H1 (cell line): ENCODE data around the gene EN2. TPM values are rescaled to one million over a fixed set of nuclear protein-coding genes. Genes with fewer than 3 reads are reported as not detected.

ENCODE experiments used
- CTCF ChIA-PET: fragments of 300-600 bp; sonication (Branson Sonifier 250); formaldehyde crosslinking; loops from one replicate; lab custom pipeline; 2021; ENCODE audit not compliant: partially characterized antibody; lab: Charles Lee
- POLR2A ChIA-PET: fragments of 300-600 bp; sonication (Branson Sonifier 250); formaldehyde crosslinking; loops from one replicate; lab custom pipeline; 2021; ENCODE audit warnings: inconsistent platforms; ENCODE audit not compliant: partially characterized antibody; lab: Charles Lee
- DNase-seq, 2 experiments: peaks; one replicate each; pipeline versions ENCODE4 v3.0.0 to v3.0.0-alpha.2; 2010 to 2022; ENCODE audit warnings: low spot score in 2 of 2, low read depth in 1 of 2, mixed read lengths in 1 of 2
- FAIRE-seq: peaks from 2 replicates; lab custom pipeline; 2011; peaks lifted over from hg19 to GRCh38; lab: Jason Lieb, UNC
- H2AFZ ChIP-seq: 2 replicates; pipeline ENCODE4 v1.8.1; 2012; ENCODE audit warnings: low read length, inconsistent platforms
- H2AK5ac ChIP-seq: 2 replicates; pipeline ENCODE4 v1.6.1; 2013; ENCODE audit warnings: low read depth, low read length
- H2BK120ac ChIP-seq: replicated peaks from 2 replicates; pipeline ENCODE3; 2013; ENCODE audit warnings: low read depth, low read length, inconsistent platforms
- H2BK12ac ChIP-seq: 2 replicates; pipeline ENCODE4 v1.6.1; 2013; ENCODE audit warnings: low read depth, low read length
- H2BK15ac ChIP-seq: 2 replicates; pipeline ENCODE4 v1.6.1; 2013; ENCODE audit warnings: low read length
- H2BK20ac ChIP-seq: 2 replicates; pipeline ENCODE4 v1.6.1; 2013; ENCODE audit warnings: low read length
- H2BK5ac ChIP-seq: 2 replicates; pipeline ENCODE4 v1.6.1; 2013; ENCODE audit warnings: low read depth, low read length
- H3K14ac ChIP-seq: 2 replicates; pipeline ENCODE4 v1.6.1; 2013; ENCODE audit warnings: inconsistent platforms; ENCODE audit not compliant: insufficient read length
- H3K18ac ChIP-seq: 2 replicates; pipeline ENCODE4 v1.6.1; 2013; ENCODE audit warnings: low read length; ENCODE audit errors: extremely low read depth
- H3K23ac ChIP-seq: 2 replicates; pipeline ENCODE4 v1.6.1; 2013; ENCODE audit warnings: inconsistent platforms; ENCODE audit not compliant: insufficient read length
- H3K23me2 ChIP-seq: 2 replicates; pipeline ENCODE4 v1.6.1; 2013; ENCODE audit warnings: low read depth, low read length
- H3K27ac ChIP-seq: 2 replicates; pipeline ENCODE4 v1.6.1; 2011; ENCODE audit warnings: low read depth, low read length, inconsistent platforms
- H3K27me3 ChIP-seq, 4 experiments: replicated peaks in 1 of 4; 1 replicate in 1 of 4; 2 replicates in 3 of 4; pipeline versions ENCODE4 v1.6.1 to v1.8.1; 2011 to 2013; ENCODE audit warnings: low read length in 3 of 4, mild to moderate bottlenecking in 3 of 4, inconsistent platforms in 2 of 4, mixed read lengths in 2 of 4, moderate library complexity in 1 of 4; ENCODE audit not compliant: control insufficient read depth in 3 of 4, insufficient read depth in 3 of 4; ENCODE audit errors: extremely low read depth in 1 of 4
- H3K36me3 ChIP-seq, 4 experiments: 2 replicates each; pipeline versions ENCODE4 v1.6.1 to v1.8.1; 2011 to 2013; ENCODE audit warnings: mild to moderate bottlenecking in 4 of 4, low read length in 3 of 4, moderate library complexity in 2 of 4, control low read depth in 1 of 4, inconsistent platforms in 1 of 4; ENCODE audit not compliant: insufficient read depth in 4 of 4, control insufficient read depth in 2 of 4
- H3K4ac ChIP-seq: replicated peaks from 2 replicates; pipeline ENCODE3; 2013; ENCODE audit warnings: low read length, low read depth, mixed read lengths, inconsistent platforms; ENCODE audit not compliant: insufficient read length
- H3K4me1 ChIP-seq, 4 experiments: replicated peaks in 1 of 4; 1 replicate in 1 of 4; 2 replicates in 3 of 4; pipeline versions ENCODE4 v1.6.1 to v1.8.1; 2011 to 2013; ENCODE audit warnings: low read length in 3 of 4, inconsistent platforms in 2 of 4, mixed read lengths in 1 of 4; ENCODE audit not compliant: insufficient read depth in 4 of 4, control insufficient read depth in 3 of 4
- H3K4me2 ChIP-seq, 2 experiments: 2 replicates each; pipeline versions ENCODE4 v1.6.1 to v1.8.1; 2011 to 2013; ENCODE audit warnings: low read depth in 2 of 2, low read length in 2 of 2, control low read depth in 1 of 2, inconsistent platforms in 1 of 2, mild to moderate bottlenecking in 1 of 2; ENCODE audit not compliant: insufficient read depth in 1 of 2
- H3K4me3 ChIP-seq, 4 experiments: fragments of 200-600, 300-600 bp in 1 of 4; sonication (generic), shearing (Covaris generic), sonication (Bioruptor Twin) in 1 of 4; 2 replicates each; pipeline versions ENCODE4 v1.5.1 to v1.8.1; 2011 to 2016; ENCODE audit warnings: low read length in 4 of 4, low read depth in 3 of 4, control low read depth in 2 of 4, inconsistent platforms in 2 of 4, mild to moderate bottlenecking in 2 of 4, mixed read lengths in 1 of 4, moderate library complexity in 1 of 4; ENCODE audit not compliant: insufficient read depth in 2 of 4; ENCODE audit errors: extremely low read depth in 1 of 4
- H3K56ac ChIP-seq: replicated peaks from 2 replicates; pipeline ENCODE3; 2013; ENCODE audit warnings: low read depth, mild to moderate bottlenecking, mixed read lengths, low read length, inconsistent platforms; ENCODE audit not compliant: insufficient read length
- H3K79me1 ChIP-seq: 2 replicates; pipeline ENCODE4 v1.6.1; 2013; ENCODE audit warnings: low read depth, low read length, control low read depth
- H3K79me2 ChIP-seq, 2 experiments: 2 replicates each; pipeline versions ENCODE4 v1.6.1 to v1.8.1; 2012 to 2013; ENCODE audit warnings: low read length in 2 of 2, mild to moderate bottlenecking in 2 of 2, inconsistent platforms in 1 of 2; ENCODE audit not compliant: insufficient read depth in 2 of 2, control insufficient read depth in 1 of 2
- H3K9ac ChIP-seq, 4 experiments: replicated peaks in 1 of 4; 1 replicate in 1 of 4; 2 replicates in 3 of 4; pipeline versions ENCODE4 v1.6.1 to v1.8.1; 2011 to 2013; ENCODE audit warnings: low read depth in 3 of 4, low read length in 3 of 4, control low read depth in 2 of 4, mild to moderate bottlenecking in 2 of 4, moderate library complexity in 2 of 4, inconsistent platforms in 1 of 4; ENCODE audit errors: extremely low read depth in 1 of 4
- H3K9me3 ChIP-seq, 2 experiments: 2 replicates each; pipeline versions ENCODE4 v1.6.1 to v1.8.1; 2012 to 2013; ENCODE audit warnings: mild to moderate bottlenecking in 2 of 2, moderate library complexity in 2 of 2, control low read depth in 1 of 2, inconsistent platforms in 1 of 2, low read depth in 1 of 2, low read length in 1 of 2, mixed read lengths in 1 of 2; ENCODE audit not compliant: insufficient read depth in 2 of 2
- H4K20me1 ChIP-seq, 2 experiments: replicated peaks in 1 of 2; 2 replicates each; pipeline versions ENCODE3 to v1.8.1; 2011 to 2013; ENCODE audit warnings: inconsistent platforms in 2 of 2, low read length in 2 of 2, mild to moderate bottlenecking in 1 of 2; ENCODE audit not compliant: insufficient read depth in 2 of 2, control insufficient read depth in 1 of 2
- H4K5ac ChIP-seq: 2 replicates; pipeline ENCODE4 v1.6.1; 2013; ENCODE audit warnings: low read length, low read depth, mixed read lengths, inconsistent platforms; ENCODE audit not compliant: insufficient read length
- H4K8ac ChIP-seq: 2 replicates; pipeline ENCODE4 v1.8.0; 2013; ENCODE audit warnings: mild to moderate bottlenecking, moderate library complexity, low read length, inconsistent platforms; ENCODE audit not compliant: insufficient read depth; ENCODE audit errors: extremely low read depth
- H4K91ac ChIP-seq: replicated peaks from 2 replicates; pipeline ENCODE3; 2013; ENCODE audit warnings: low read length, mixed read lengths, inconsistent platforms; ENCODE audit not compliant: insufficient read length
- ATF2 ChIP-seq: IDR thresholded peaks from 2 replicates; pipeline ENCODE4 v1.6.1; 2012; ENCODE audit warnings: low read length, inconsistent platforms
- CEBPB ChIP-seq: IDR thresholded peaks from 2 replicates; pipeline ENCODE4 v1.6.1; 2012; ENCODE audit warnings: low read depth, low read length
- HDAC2 ChIP-seq, 2 experiments: fragments of 300-600 bp in 1 of 2; sonication (generic) in 1 of 2; IDR thresholded peaks; 2 replicates each; pipeline ENCODE4 v1.6.1; 2011 to 2012; ENCODE audit warnings: low read depth in 2 of 2, low read length in 2 of 2, mild to moderate bottlenecking in 2 of 2, moderate library complexity in 2 of 2, borderline replicate concordance in 1 of 2, inconsistent platforms in 1 of 2
- HDAC6 ChIP-seq: IDR thresholded peaks from one replicate; pipeline ENCODE4 v1.7.1; 2012; ENCODE audit warnings: low read depth, mild to moderate bottlenecking, inconsistent platforms, low read length, moderate library complexity
- POU5F1 ChIP-seq: IDR thresholded peaks from 2 replicates; pipeline ENCODE4 v1.6.1; 2011; ENCODE audit warnings: low read depth, mild to moderate bottlenecking, low read length, moderate library complexity
- RAD21 ChIP-seq, 2 experiments: IDR thresholded peaks in 1 of 2; conservative IDR thresholded peaks in 1 of 2; 2 replicates each; pipeline ENCODE4 v1.6.1; 2011; ENCODE audit warnings: low read depth in 2 of 2, low read length in 2 of 2, improper control_type of control experiment in 1 of 2, inconsistent platforms in 1 of 2, mild to moderate bottlenecking in 1 of 2, moderate library complexity in 1 of 2
- RNF2 ChIP-seq: fragments of 200-900, 300-1000 bp; sonication (generic); IDR thresholded peaks from 2 replicates; pipeline ENCODE4 v1.7.1; 2016; ENCODE audit warnings: borderline replicate concordance, low read depth, mild to moderate bottlenecking, antibody characterized with exemption, low read length; ENCODE audit not compliant: poor library complexity, severe bottlenecking; ENCODE audit errors: missing control alignments
- SIRT6 ChIP-seq: IDR thresholded peaks from one replicate; pipeline ENCODE4 v1.7.1; 2012; ENCODE audit warnings: low read length, inconsistent platforms
- SIX5 ChIP-seq: IDR thresholded peaks from 2 replicates; pipeline ENCODE4 v1.6.1; 2011; ENCODE audit warnings: mild to moderate bottlenecking, low read depth, low read length
- TAF1 ChIP-seq: IDR thresholded peaks from 2 replicates; pipeline ENCODE4 v1.6.1; 2011; ENCODE audit warnings: mild to moderate bottlenecking, low read depth, low read length
- WGBS, 2 experiments: shearing (Covaris generic) in 1 of 2; methylation state at CpG; one replicate each; pipeline versions ENCODE4 v1.1.6 to v1.1.7; 2013 to 2015; ENCODE audit warnings: low lambda C conversion rate in 2 of 2, mixed read lengths in 2 of 2, inconsistent platforms in 1 of 2, low coverage in 1 of 2, missing lambda C conversion rate in 1 of 2; ENCODE audit not compliant: insufficient replicate concordance in 2 of 2, insufficient coverage in 1 of 2, insufficient read length in 1 of 2; ENCODE audit errors: extremely low coverage in 1 of 2, missing lambda C conversion rate in 1 of 2; 5-methylcytosine and 5-hydroxymethylcytosine counted together
- polyA plus RNA-seq, 7 experiments: library from polyadenylated mRNA; depleted of rRNA in 3 of 7; stranded (reverse) in 5 of 7; unstranded in 2 of 7; fragments of >200 nt in 5 of 7; fragments of 200-250 nt in 2 of 7; gene quantifications; 1 replicate in 5 of 7; 2 replicates in 1 of 7; 4 replicates in 1 of 7; pipeline versions ENCODE4 v1.2.1 to v1.2.3, GENCODE V29; 2011 to 2013; ENCODE audit warnings: missing spikeins in 2 of 7, mixed read lengths in 2 of 7
- total RNA-seq: library from RNA; stranded (reverse); fragmentation: NEBNext Ultra II Directional; extraction: Animal tissue kit (Norgen Biotek cat#: 25700); gene quantifications from 2 replicates; pipeline ENCODE4 v1.2.1, GENCODE V29; 2021

The EN2 gene
- total and polyA plus RNA-seq, 2 of the 8 experiments (the other 6 are each of a cell fraction or from before 2014, with no cell fraction given), result not detected

DNA sequence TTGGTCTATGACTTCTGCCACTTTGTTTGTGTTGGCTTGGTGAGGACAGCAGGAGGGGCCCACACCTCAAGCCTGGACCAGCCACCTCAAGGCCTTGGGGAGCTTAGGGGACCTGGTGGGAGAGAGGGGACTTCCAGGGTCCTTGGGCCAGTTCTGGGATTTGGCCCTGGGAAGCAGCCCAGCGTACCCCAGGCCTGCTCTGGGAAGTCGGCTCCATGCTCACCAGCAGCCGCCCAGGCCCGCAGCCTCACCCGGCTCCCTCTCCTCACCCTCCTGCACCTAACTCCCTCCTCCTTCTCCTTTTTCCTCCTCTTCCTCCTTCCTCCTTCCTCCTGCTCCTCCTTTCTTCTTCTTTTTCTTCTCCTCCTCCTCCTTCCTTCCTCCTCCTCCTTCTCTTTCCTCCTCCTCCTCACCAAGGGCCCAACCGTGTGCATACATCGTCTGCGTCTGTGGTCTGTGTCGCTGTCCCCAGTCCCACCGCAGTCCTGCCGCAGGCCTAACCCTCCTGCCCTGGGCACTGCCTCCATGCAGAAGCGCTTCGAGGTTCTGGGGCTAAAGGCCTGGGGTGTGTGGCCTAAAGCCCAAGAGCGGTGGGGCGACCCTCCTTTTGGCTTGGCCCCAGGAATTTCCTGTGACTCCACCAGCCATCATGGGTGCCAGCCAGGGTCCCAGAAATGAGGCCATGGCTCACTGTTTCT is 5.3 kb downstream of the EN2 start:
- Histone ChIP-seq H4K20me1 (peaks cover 26 to 44% of the 10 kb centered on the region in 2 experiments), H3K23me2 (peaks cover 2% of the 10 kb centered on the region; the same call in 1 of the 2 replicates), H2BK5ac (no peak overlapping the region), H3K36me3 (peaks cover 0 to 10% (median 0%) of the 10 kb centered on the region in 4 experiments; a peak in 1 of 8 replicates), H4K5ac (no peak overlapping the region), H2BK15ac (no peak overlapping the region), H2AK5ac (no peak overlapping the region), H3K23ac (no peak overlapping the region), H3K14ac (no peak overlapping the region), H4K8ac (no peak overlapping the region), H2BK20ac (peak overlapping the region; percentile 48; the same call in 1 of the 2 replicates), H3K4me3 (no peak overlapping the region), H3K9ac (no peak overlapping the region), H2AFZ (no peak overlapping the region), H4K91ac (peak overlapping the region; percentile 25), H3K9me3 (no peaks in the 10 kb centered on the region; a peak in 1 of 4 replicates), H3K4ac (no peak overlapping the region), H3K79me2 (no peaks in the 10 kb centered on the region), H3K27me3 (peaks cover 94 to 100% (median 98%) of the 10 kb centered on the region in 4 experiments), H3K79me1 (no peaks in the 10 kb centered on the region), H3K27ac (no peak overlapping the region), H2BK12ac (peak overlapping the region; percentile 95), H3K18ac (no peak overlapping the region; the same call in 1 of the 2 replicates), H3K4me1 (peaks cover 0 to 14% (median 10%) of the 10 kb centered on the region in 4 experiments; a peak in 5 of 7 replicates), H2BK120ac (no peak overlapping the region), H3K4me2 (no peak overlapping the region), H3K56ac (no peak overlapping the region)
- peak in 1 of 2 experiments; percentile 64 for DNase-seq
- ChIA-PET CTCF (interaction anchor here (0.7 to 1.7 kb wide), 7 partner anchors 14 to 340 kb away, joined by 3 to 6 read pairs (median 4); no protein-coding TSS in a partner anchor), POLR2A (no interaction called here)
- 13% methylated on average over 15 of the region's 15 CpGs; no CpG with 5 or more reads in 1 of the 2 experiments for WGBS, 2 experiments
- no peak for FAIRE-seq
- TF ChIP-seq POU5F1 (no peak), HDAC2 (IDR thresholded peaks at IDR 0.05; ENCODE audit: borderline replicate concordance in 1 of 2, low read depth in 2 of 2, low read length in 2 of 2) (no peak), HDAC6 (no peak), ATF2 (no peak), TAF1 (no peak), CEBPB (no peak), SIRT6 (no peak), SIX5 (no peak), RAD21 (IDR thresholded peaks at IDR 0.05 in 1 of 2, conservative IDR thresholded peaks at IDR 0.05 in 1 of 2; ENCODE audit: low read depth in 2 of 2, low read length in 2 of 2) (no peak), RNF2 (peak; percentile 88)
